WTC11 (cell line): ENCODE results near the gene UGT1A8. TPM values are rescaled to one million over a fixed set of nuclear protein-coding genes. Genes with fewer than 3 reads are reported as not detected.

Experiments used
- ATAC-seq: fragments of 200-7000 bp; cut with Tn5 transposase; 2 replicates; pipeline ENCODE4 v1.10.0; 2021; ENCODE audit warnings: mild to moderate bottlenecking, moderate library complexity
- CTCF ChIA-PET: fragments of 300-600 bp; sonication (Branson Sonifier 250); formaldehyde crosslinking; loops from one replicate; lab custom pipeline; 2021; ENCODE audit warnings: antibody characterized with exemption; lab: Charles Lee
- POLR2A ChIA-PET: fragments of 350-600 bp; sonication (Branson Sonifier 250); formaldehyde crosslinking; loops from one replicate; lab custom pipeline; 2021; ENCODE audit warnings: antibody characterized with exemption; lab: Charles Lee
- DNase-seq: peaks from one replicate; pipeline ENCODE4 v3.0.0; 2021; ENCODE audit warnings: low spot score
- H3K27ac Mint-ChIP-seq: 2 replicates; pipeline ENCODE4 v1.8.0; 2021; ENCODE audit warnings: mixed read lengths
- H3K27me3 Mint-ChIP-seq: 2 replicates; pipeline ENCODE4 v1.8.0; 2021; ENCODE audit warnings: low read depth, mild to moderate bottlenecking, moderate library complexity, mixed read lengths
- H3K36me3 Mint-ChIP-seq: 2 replicates; pipeline ENCODE4 v1.8.0; 2021; ENCODE audit warnings: mixed read lengths
- H3K4me1 Mint-ChIP-seq: 2 replicates; pipeline ENCODE4 v1.8.0; 2022; ENCODE audit warnings: mixed read lengths
- H3K4me3 Mint-ChIP-seq: 2 replicates; pipeline ENCODE4 v1.8.0; 2021; ENCODE audit warnings: mild to moderate bottlenecking, moderate library complexity, mixed read lengths
- H3K9me3 Mint-ChIP-seq: 2 replicates; pipeline ENCODE4 v1.8.0; 2021; ENCODE audit warnings: mixed read lengths
- ATF1 ChIP-seq: sonication (generic); formaldehyde crosslinking; IDR thresholded peaks from 2 replicates; pipeline ENCODE4 v1.8.1; 2023; ENCODE audit warnings: mild to moderate bottlenecking, moderate library complexity, missing genetic modification reagents
- CBFB ChIP-seq: sonication (generic); formaldehyde crosslinking; IDR thresholded peaks from 2 replicates; pipeline ENCODE4 v1.8.1; 2022; ENCODE audit warnings: mild to moderate bottlenecking, low read depth, missing genetic modification reagents
- ELF4 ChIP-seq: sonication (generic); formaldehyde crosslinking; IDR thresholded peaks from 2 replicates; pipeline ENCODE4 v1.8.1; 2022; ENCODE audit warnings: low read depth, mild to moderate bottlenecking, moderate library complexity, missing genetic modification reagents
- ESRRA ChIP-seq: sonication (generic); formaldehyde crosslinking; IDR thresholded peaks from 2 replicates; pipeline ENCODE4 v1.8.1; 2022; ENCODE audit warnings: mild to moderate bottlenecking, missing genetic modification reagents, borderline replicate concordance
- ETV6 ChIP-seq: sonication (generic); formaldehyde crosslinking; IDR thresholded peaks from 2 replicates; pipeline ENCODE4 v1.8.1; 2022; ENCODE audit warnings: mild to moderate bottlenecking, missing genetic modification reagents
- FOXJ3 ChIP-seq: sonication (generic); formaldehyde crosslinking; IDR thresholded peaks from 2 replicates; pipeline ENCODE4 v1.9.0; 2021; ENCODE audit warnings: missing genetic modification reagents, mild to moderate bottlenecking, borderline replicate concordance
- GTF2I ChIP-seq: fragments of 250-450 bp; sonication (Bioruptor Pico); conservative IDR thresholded peaks from 2 replicates; pipeline ENCODE4 v1.4.0; 2021; ENCODE audit warnings: mild to moderate bottlenecking
- IRF2 ChIP-seq: sonication (generic); formaldehyde crosslinking; IDR thresholded peaks from 2 replicates; pipeline ENCODE4 v1.8.0; 2022; ENCODE audit warnings: low read depth, missing genetic modification reagents, borderline replicate concordance
- SMAD3 ChIP-seq: sonication (generic); formaldehyde crosslinking; IDR thresholded peaks from 2 replicates; pipeline ENCODE4 v1.8.0; 2022; ENCODE audit warnings: missing genetic modification reagents, mild to moderate bottlenecking, borderline replicate concordance
- TEAD1 ChIP-seq: sonication (generic); formaldehyde crosslinking; IDR thresholded peaks from 2 replicates; pipeline ENCODE4 v1.8.0; 2022; ENCODE audit warnings: mild to moderate bottlenecking, missing genetic modification reagents
- TP53 ChIP-seq: sonication (generic); formaldehyde crosslinking; IDR thresholded peaks from 2 replicates; pipeline ENCODE4 v1.8.1; 2023; ENCODE audit warnings: mild to moderate bottlenecking, missing genetic modification reagents
- total RNA-seq: library from RNA; stranded (reverse); gene quantifications from 3 replicates; pipeline ENCODE4 v1.2.3, GENCODE V29; 2021
- TF ChIP-seq, protein P1 (sequence below): sonication (generic); formaldehyde crosslinking; IDR thresholded peaks from 2 replicates; pipeline ENCODE4 v1.8.0; 2022; ENCODE audit warnings: mild to moderate bottlenecking, missing genetic modification reagents
- TF ChIP-seq, protein P2 (sequence below): fragments of 250-450 bp; sonication (Bioruptor Pico); IDR thresholded peaks from 2 replicates; pipeline ENCODE4 v1.9.0; 2021; ENCODE audit warnings: mild to moderate bottlenecking
- TF ChIP-seq, protein P3 (sequence below): fragments of 250-450 bp; sonication (Bioruptor Pico); conservative IDR thresholded peaks from 2 replicates; pipeline ENCODE4 v1.9.0; 2021; ENCODE audit warnings: mild to moderate bottlenecking
- TF ChIP-seq, protein P4 (sequence below): fragments of 250-450 bp; sonication (Bioruptor Pico); IDR thresholded peaks from 2 replicates; pipeline ENCODE4 v1.8.0; 2021; ENCODE audit warnings: mild to moderate bottlenecking
- TF ChIP-seq, protein P5 (sequence below): sonication (generic); formaldehyde crosslinking; IDR thresholded peaks from 2 replicates; pipeline ENCODE4 v1.8.1; 2022; ENCODE audit warnings: mild to moderate bottlenecking, missing genetic modification reagents, moderate library complexity, borderline replicate concordance
- TF ChIP-seq, protein P6 (sequence below): sonication (generic); formaldehyde crosslinking; IDR thresholded peaks from 2 replicates; pipeline ENCODE4 v1.8.0; 2022; ENCODE audit warnings: mild to moderate bottlenecking, missing genetic modification reagents
- TF ChIP-seq, protein P7 (sequence below): sonication (generic); formaldehyde crosslinking; IDR thresholded peaks from 2 replicates; pipeline ENCODE4 v1.8.0; 2022; ENCODE audit warnings: mild to moderate bottlenecking, missing genetic modification reagents
- TF ChIP-seq, protein P8 (sequence below): sonication (generic); formaldehyde crosslinking; IDR thresholded peaks from 2 replicates; pipeline ENCODE4 v1.8.1; 2022; ENCODE audit warnings: mild to moderate bottlenecking, moderate library complexity, missing genetic modification reagents
- TF ChIP-seq, protein P9 (sequence below): sonication (generic); formaldehyde crosslinking; IDR thresholded peaks from 2 replicates; pipeline ENCODE4 v1.8.1; 2023; ENCODE audit warnings: mild to moderate bottlenecking, missing genetic modification reagents

UGT1A8 gene
- total RNA-seq, 1 experiment from 2014 or later = 0.13 TPM

DNA sequence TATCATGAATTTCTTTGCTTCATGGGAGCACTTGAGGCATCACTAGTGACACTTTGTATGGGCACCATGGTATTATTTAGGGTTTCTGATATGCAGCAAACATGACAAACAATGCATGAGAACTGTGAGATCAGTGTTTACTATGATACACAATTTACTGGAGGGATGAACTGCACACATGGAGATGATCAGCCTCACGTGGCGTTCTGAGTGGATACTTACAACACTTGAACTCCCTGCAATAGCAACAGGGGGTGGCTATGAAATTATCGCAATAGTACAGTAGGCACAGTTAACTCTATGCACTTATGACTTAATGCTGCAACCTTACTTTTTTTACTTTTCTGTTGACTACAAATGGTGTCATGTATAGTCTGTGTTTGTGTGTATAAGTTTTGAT is 18.5 kb upstream of the UGT1A8 start:
- no peak for ATAC-seq
- TF ChIP-seq SMAD3 (CRISPR knock-in tag) (no peak), TEAD1 (no peak)
- TF ChIP-seq, protein P1, sequence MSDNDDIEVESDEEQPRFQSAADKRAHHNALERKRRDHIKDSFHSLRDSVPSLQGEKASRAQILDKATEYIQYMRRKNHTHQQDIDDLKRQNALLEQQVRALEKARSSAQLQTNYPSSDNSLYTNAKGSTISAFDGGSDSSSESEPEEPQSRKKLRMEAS (CRISPR knock-in tag) = no peak
- TF ChIP-seq, protein P2, sequence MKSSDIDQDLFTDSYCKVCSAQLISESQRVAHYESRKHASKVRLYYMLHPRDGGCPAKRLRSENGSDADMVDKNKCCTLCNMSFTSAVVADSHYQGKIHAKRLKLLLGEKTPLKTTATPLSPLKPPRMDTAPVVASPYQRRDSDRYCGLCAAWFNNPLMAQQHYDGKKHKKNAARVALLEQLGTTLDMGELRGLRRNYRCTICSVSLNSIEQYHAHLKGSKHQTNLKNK (CRISPR knock-in tag) = no peak
- TF ChIP-seq, protein P3, sequence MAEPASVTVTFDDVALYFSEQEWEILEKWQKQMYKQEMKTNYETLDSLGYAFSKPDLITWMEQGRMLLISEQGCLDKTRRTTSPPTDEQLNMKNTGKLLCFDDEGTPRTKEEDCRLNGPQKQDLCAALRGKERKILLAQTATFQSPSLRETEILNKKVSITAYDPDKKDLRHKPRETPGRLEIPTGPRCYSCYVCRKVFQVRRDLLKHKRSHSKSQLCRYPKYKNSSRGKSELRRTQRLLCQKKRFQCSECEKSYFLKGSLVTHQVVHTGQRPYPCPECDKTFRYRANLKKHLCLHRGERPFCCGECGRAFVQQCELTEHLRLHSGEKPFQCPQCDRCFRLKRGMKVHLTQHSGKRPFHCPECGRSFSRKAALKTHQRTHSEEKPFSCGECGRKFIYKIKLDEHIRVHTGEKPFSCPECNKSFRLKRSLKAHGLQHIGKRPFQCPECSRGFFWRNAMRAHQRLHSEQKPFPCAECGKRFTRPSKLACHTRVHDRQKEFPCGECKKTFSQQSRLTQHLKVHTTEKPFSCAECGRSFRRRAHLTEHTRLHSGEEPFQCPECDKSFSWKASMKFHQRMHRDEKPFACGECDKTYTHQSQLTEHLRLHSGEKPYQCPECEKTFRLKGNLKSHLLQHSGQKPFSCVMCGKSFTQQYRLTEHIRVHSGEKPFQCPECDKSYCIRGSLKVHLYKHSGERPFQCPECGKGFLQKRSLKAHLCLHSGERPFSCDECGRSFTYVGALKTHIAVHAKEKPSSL = no peak
- TF ChIP-seq, protein P4, sequence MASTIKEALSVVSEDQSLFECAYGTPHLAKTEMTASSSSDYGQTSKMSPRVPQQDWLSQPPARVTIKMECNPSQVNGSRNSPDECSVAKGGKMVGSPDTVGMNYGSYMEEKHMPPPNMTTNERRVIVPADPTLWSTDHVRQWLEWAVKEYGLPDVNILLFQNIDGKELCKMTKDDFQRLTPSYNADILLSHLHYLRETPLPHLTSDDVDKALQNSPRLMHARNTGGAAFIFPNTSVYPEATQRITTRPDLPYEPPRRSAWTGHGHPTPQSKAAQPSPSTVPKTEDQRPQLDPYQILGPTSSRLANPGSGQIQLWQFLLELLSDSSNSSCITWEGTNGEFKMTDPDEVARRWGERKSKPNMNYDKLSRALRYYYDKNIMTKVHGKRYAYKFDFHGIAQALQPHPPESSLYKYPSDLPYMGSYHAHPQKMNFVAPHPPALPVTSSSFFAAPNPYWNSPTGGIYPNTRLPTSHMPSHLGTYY = no peak
- TF ChIP-seq, protein P5, sequence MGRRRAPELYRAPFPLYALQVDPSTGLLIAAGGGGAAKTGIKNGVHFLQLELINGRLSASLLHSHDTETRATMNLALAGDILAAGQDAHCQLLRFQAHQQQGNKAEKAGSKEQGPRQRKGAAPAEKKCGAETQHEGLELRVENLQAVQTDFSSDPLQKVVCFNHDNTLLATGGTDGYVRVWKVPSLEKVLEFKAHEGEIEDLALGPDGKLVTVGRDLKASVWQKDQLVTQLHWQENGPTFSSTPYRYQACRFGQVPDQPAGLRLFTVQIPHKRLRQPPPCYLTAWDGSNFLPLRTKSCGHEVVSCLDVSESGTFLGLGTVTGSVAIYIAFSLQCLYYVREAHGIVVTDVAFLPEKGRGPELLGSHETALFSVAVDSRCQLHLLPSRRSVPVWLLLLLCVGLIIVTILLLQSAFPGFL (CRISPR knock-in tag) = no peak
- TF ChIP-seq, all 79 proteins: peak for 0
- CTCF ChIA-PET = no interaction called here
- peaks cover 38% of the 10 kb centered on the region for H3K9me3 Mint-ChIP-seq
- POLR2A ChIA-PET = no interaction called here
- no peaks in the 10 kb centered on the region for H3K4me1 Mint-ChIP-seq
- H3K4me3 Mint-ChIP-seq = no peak overlapping the region
- no peak overlapping the region for H3K27ac Mint-ChIP-seq
- H3K36me3 Mint-ChIP-seq = peaks cover 7% of the 10 kb centered on the region
- H3K27me3 Mint-ChIP-seq = peaks cover 4% of the 10 kb centered on the region
- no peak for DNase-seq

DNA sequence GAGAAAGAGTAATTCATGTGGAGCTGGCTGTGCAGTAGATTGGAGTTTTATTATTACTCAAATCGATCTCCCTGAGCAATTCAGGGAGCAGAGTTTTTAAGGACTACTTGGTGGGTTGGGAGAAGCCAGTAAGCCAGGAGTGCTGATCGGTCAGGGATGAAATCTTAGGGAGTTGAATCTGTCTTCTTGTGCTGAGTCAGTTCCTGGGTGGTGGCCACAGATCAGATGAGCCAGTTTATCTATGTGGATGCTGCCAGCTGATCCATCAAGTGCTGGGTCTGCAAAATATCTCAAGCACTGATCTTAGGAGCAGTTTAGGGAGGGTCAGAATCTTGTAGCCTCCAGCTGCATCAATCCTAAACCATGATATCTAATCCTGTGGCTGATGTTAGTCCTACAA is 17.0 kb upstream of the UGT1A8 start:
- no peak overlapping the region for H3K27ac Mint-ChIP-seq
- DNase-seq = no peak
- peaks cover 7% of the 10 kb centered on the region for H3K36me3 Mint-ChIP-seq
- POLR2A ChIA-PET = no interaction called here
- CTCF ChIA-PET = no interaction called here
- peaks cover 4% of the 10 kb centered on the region; the same call in 1 of the 2 replicates for H3K27me3 Mint-ChIP-seq
- no peak for ATAC-seq
- peaks cover 37% of the 10 kb centered on the region for H3K9me3 Mint-ChIP-seq
- no peak overlapping the region for H3K4me3 Mint-ChIP-seq
- no peaks in the 10 kb centered on the region for H3K4me1 Mint-ChIP-seq
- TF ChIP-seq, protein P6, sequence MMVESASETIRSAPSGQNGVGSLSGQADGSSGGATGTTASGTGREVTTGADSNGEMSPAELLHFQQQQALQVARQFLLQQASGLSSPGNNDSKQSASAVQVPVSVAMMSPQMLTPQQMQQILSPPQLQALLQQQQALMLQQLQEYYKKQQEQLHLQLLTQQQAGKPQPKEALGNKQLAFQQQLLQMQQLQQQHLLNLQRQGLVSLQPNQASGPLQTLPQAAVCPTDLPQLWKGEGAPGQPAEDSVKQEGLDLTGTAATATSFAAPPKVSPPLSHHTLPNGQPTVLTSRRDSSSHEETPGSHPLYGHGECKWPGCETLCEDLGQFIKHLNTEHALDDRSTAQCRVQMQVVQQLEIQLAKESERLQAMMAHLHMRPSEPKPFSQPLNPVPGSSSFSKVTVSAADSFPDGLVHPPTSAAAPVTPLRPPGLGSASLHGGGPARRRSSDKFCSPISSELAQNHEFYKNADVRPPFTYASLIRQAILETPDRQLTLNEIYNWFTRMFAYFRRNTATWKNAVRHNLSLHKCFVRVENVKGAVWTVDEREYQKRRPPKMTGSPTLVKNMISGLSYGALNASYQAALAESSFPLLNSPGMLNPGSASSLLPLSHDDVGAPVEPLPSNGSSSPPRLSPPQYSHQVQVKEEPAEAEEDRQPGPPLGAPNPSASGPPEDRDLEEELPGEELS (CRISPR knock-in tag) = no peak
- TF ChIP-seq ESRRA (CRISPR knock-in tag) = no peak
- TF ChIP-seq ELF4 (CRISPR knock-in tag) = no peak
- no peak for TF ChIP-seq ATF1 (CRISPR knock-in tag)
- no peak for TF ChIP-seq TP53 (CRISPR knock-in tag)
- TF ChIP-seq GTF2I (CRISPR knock-in tag) = no peak
- no peak for TF ChIP-seq CBFB (CRISPR knock-in tag)
- TF ChIP-seq IRF2 = no peak
- no peak for TF ChIP-seq ETV6 (CRISPR knock-in tag)
- TF ChIP-seq, protein P7, sequence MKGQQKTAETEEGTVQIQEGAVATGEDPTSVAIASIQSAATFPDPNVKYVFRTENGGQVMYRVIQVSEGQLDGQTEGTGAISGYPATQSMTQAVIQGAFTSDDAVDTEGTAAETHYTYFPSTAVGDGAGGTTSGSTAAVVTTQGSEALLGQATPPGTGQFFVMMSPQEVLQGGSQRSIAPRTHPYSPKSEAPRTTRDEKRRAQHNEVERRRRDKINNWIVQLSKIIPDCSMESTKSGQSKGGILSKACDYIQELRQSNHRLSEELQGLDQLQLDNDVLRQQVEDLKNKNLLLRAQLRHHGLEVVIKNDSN = no peak
- no peak for TF ChIP-seq FOXJ3
- TF ChIP-seq, protein P8, sequence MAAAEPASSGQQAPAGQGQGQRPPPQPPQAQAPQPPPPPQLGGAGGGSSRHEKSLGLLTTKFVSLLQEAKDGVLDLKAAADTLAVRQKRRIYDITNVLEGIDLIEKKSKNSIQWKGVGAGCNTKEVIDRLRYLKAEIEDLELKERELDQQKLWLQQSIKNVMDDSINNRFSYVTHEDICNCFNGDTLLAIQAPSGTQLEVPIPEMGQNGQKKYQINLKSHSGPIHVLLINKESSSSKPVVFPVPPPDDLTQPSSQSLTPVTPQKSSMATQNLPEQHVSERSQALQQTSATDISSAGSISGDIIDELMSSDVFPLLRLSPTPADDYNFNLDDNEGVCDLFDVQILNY (CRISPR knock-in tag) = no peak
- TF ChIP-seq, protein P5 (CRISPR knock-in tag) = no peak
- TF ChIP-seq, protein P9, sequence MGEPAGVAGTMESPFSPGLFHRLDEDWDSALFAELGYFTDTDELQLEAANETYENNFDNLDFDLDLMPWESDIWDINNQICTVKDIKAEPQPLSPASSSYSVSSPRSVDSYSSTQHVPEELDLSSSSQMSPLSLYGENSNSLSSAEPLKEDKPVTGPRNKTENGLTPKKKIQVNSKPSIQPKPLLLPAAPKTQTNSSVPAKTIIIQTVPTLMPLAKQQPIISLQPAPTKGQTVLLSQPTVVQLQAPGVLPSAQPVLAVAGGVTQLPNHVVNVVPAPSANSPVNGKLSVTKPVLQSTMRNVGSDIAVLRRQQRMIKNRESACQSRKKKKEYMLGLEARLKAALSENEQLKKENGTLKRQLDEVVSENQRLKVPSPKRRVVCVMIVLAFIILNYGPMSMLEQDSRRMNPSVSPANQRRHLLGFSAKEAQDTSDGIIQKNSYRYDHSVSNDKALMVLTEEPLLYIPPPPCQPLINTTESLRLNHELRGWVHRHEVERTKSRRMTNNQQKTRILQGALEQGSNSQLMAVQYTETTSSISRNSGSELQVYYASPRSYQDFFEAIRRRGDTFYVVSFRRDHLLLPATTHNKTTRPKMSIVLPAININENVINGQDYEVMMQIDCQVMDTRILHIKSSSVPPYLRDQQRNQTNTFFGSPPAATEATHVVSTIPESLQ = no peak
